HEK293T (cell line): ENCODE results near the gene SNX4.

Source experiments
- CTCF ChIA-PET: fragments of 350-600 bp; formaldehyde crosslinking; extraction: SDS; loops from one replicate; lab custom pipeline; 2021; ENCODE audit warnings: antibody characterized with exemption, inconsistent platforms; lab: Yijun Ruan, JAX
- POLR2A ChIA-PET: fragments of 350-600 bp; formaldehyde crosslinking; extraction: SDS; loops from one replicate; lab custom pipeline; 2020; ENCODE audit warnings: antibody characterized with exemption, inconsistent platforms; lab: Yijun Ruan, JAX
- DNase-seq: peaks from one replicate; pipeline ENCODE4 v3.0.0; 2012; ENCODE audit warnings: mixed read lengths; ENCODE audit errors: extremely low spot score
- ARNT ChIP-seq: fragments of 450-650 bp; IDR thresholded peaks from 2 replicates; pipeline ENCODE4 v1.6.1; 2017; ENCODE audit warnings: mild to moderate bottlenecking
- BHLHE40 ChIP-seq: fragments of 450-650 bp; IDR thresholded peaks from 2 replicates; pipeline ENCODE4 v1.6.1; 2016; ENCODE audit warnings: mild to moderate bottlenecking, moderate library complexity, borderline replicate concordance
- CTBP1 ChIP-seq: fragments of 450-650 bp; IDR thresholded peaks from 2 replicates; pipeline ENCODE4 v1.6.1; 2016; ENCODE audit warnings: borderline replicate concordance
- ELF4 ChIP-seq: fragments of 450-650 bp; IDR thresholded peaks from 2 replicates; pipeline ENCODE4 v1.6.1; 2017; ENCODE audit warnings: antibody characterized with exemption
- FOXA1 ChIP-seq: fragments of 450-650 bp; IDR thresholded peaks from 2 replicates; pipeline ENCODE4 v1.6.1; 2016; ENCODE audit warnings: mild to moderate bottlenecking
- FOXK2 ChIP-seq: fragments of 450-650 bp; IDR thresholded peaks from 2 replicates; pipeline ENCODE4 v1.6.1; 2016; ENCODE audit warnings: mild to moderate bottlenecking
- FOXM1 ChIP-seq: fragments of 450-650 bp; IDR thresholded peaks from 2 replicates; pipeline ENCODE4 v1.6.1; 2017; ENCODE audit warnings: mild to moderate bottlenecking, borderline replicate concordance
- HDGF ChIP-seq: fragments of 450-650 bp; IDR thresholded peaks from 2 replicates; pipeline ENCODE4 v1.6.1; 2017; ENCODE audit warnings: antibody characterized with exemption, borderline replicate concordance
- L3MBTL2 ChIP-seq: fragments of 450-650 bp; conservative IDR thresholded peaks from 2 replicates; pipeline ENCODE4 v1.6.1; 2016; ENCODE audit warnings: mild to moderate bottlenecking
- LEF1 ChIP-seq: fragments of 450-650 bp; IDR thresholded peaks from 2 replicates; pipeline ENCODE4 v1.6.1; 2017; ENCODE audit warnings: mild to moderate bottlenecking, borderline replicate concordance
- NFRKB ChIP-seq: fragments of 450-650 bp; IDR thresholded peaks from 2 replicates; pipeline ENCODE4 v1.6.1; 2016; ENCODE audit warnings: mild to moderate bottlenecking, moderate library complexity
- PKNOX1 ChIP-seq: fragments of 450-650 bp; IDR thresholded peaks from 2 replicates; pipeline ENCODE4 v1.6.1; 2016
- SP1 ChIP-seq: fragments of 450-650 bp; IDR thresholded peaks from 2 replicates; pipeline ENCODE4 v1.6.1; 2017
- SUZ12 ChIP-seq: fragments of 450-650 bp; IDR thresholded peaks from 2 replicates; pipeline ENCODE4 v1.6.1; 2016; ENCODE audit warnings: mild to moderate bottlenecking
- TARDBP ChIP-seq: fragments of 450-650 bp; IDR thresholded peaks from 2 replicates; pipeline ENCODE4 v1.6.1; 2016
- ZNF384 ChIP-seq: fragments of 450-650 bp; IDR thresholded peaks from 2 replicates; pipeline ENCODE4 v1.6.1; 2016

SNX4 gene

GRCh38 chr3:125479091-125479490 is 40.9 kb downstream of the SNX4 start:
- TF ChIP-seq FOXM1 (no peak), ARNT (no peak), CTBP1 (no peak), BHLHE40 (no peak)
- POLR2A ChIA-PET: no interaction called here
- CTCF ChIA-PET: interaction anchor here (0.6 kb wide), 1 partner anchor 691 kb away, joined by 4 read pairs; no protein-coding TSS in a partner anchor
- DNase-seq: no peak

- ChIA-PET CTCF (no interaction called here), POLR2A (no interaction called here)
- TF ChIP-seq L3MBTL2 (no peak), PKNOX1 (no peak), SUZ12 (no peak), BHLHE40 (no peak), SP1 (no peak), NFRKB (no peak), ELF4 (no peak)
- DNase-seq: no peak
Observed at GRCh38 chr3:125478326-125478725, 41.7 kb downstream of the SNX4 start.

GRCh38 chr3:125477701-125478100 is 42.3 kb downstream of the SNX4 start:
- ChIA-PET POLR2A (no interaction called here), CTCF (no interaction called here)
- TF ChIP-seq FOXM1: no peak
- no peak for TF ChIP-seq L3MBTL2
- no peak for TF ChIP-seq FOXK2
- no peak for TF ChIP-seq PKNOX1
- TF ChIP-seq ZNF384: no peak
- no peak for TF ChIP-seq ARNT
- no peak for TF ChIP-seq LEF1
- DNase-seq: no peak

- ChIA-PET CTCF (no interaction called here), POLR2A (no interaction called here)
- DNase-seq: no peak
- TF ChIP-seq NFRKB (no peak), FOXA1 (no peak), TARDBP (no peak), ELF4 (no peak), LEF1 (no peak), CTBP1 (no peak), L3MBTL2 (no peak), FOXK2 (no peak), PKNOX1 (no peak), ZNF384 (no peak), BHLHE40 (no peak), HDGF (no peak), SUZ12 (no peak), FOXM1 (no peak), ARNT (no peak), SP1 (no peak)
Observed at GRCh38 chr3:125470671-125471070, 49.3 kb downstream of the SNX4 start.

- POLR2A ChIA-PET: no interaction called here
- CTCF ChIA-PET: no interaction called here
- DNase-seq: no peak
- TF ChIP-seq SUZ12 (no peak), FOXA1 (no peak), ZNF384 (no peak), ELF4 (no peak), TARDBP (no peak), ARNT (no peak), CTBP1 (no peak), HDGF (no peak), L3MBTL2 (no peak), LEF1 (no peak), FOXM1 (no peak), FOXK2 (no peak), BHLHE40 (no peak)
Observed at GRCh38 chr3:125462722-125463299, 57.2 kb downstream of the SNX4 start.

- CTCF ChIA-PET: no interaction called here
- TF ChIP-seq HDGF (no peak), FOXK2 (no peak), TARDBP (no peak), NFRKB (no peak), SUZ12 (no peak), PKNOX1 (no peak), FOXA1 (no peak), CTBP1 (no peak), SP1 (no peak)
- POLR2A ChIA-PET: no interaction called here
- DNase-seq: no peak
Observed at GRCh38 chr3:125461896-125462295, 58.1 kb downstream of the SNX4 start.
